ENCODE results near the gene DIAPH3.

- TF ChIP-seq CTCF (IDR thresholded peaks at IDR 0.05) (no peak), POLR2A (IDR thresholded peaks at IDR 0.05) (no peak)
Measured at GRCh38 chr13:59888408-59888807, 275.3 kb downstream of the DIAPH3 start.
